Ureter (tissue), 1 donor: ENCODE data around the gene TRAM2. TPM values are rescaled to one million over a fixed set of nuclear protein-coding genes. Genes with fewer than 3 reads are reported as not detected.

Experiments
- DNase-seq: peaks from one replicate; pipeline ENCODE4 v3.0.0-alpha.2; 2020; ENCODE audit warnings: low spot score
- total RNA-seq: library from RNA; stranded (reverse); gene quantifications from one replicate; pipeline ENCODE4 v1.2.4, GENCODE V29; 2023
- donor health status: DM: yes; HTN: yes; CAD: no.

The TRAM2 gene
- total RNA-seq, 1 donor from 2014 or later: 14.1 TPM

- DNase-seq: no peak
These were observed 66.7 kb downstream of the TRAM2 start for GRCh38 chr6:52510213-52510562.

GRCh38 chr6:52509281-52510212 is 67.3 kb downstream of the TRAM2 start:
- DNase-seq: no peak

- no peak for DNase-seq
These were observed 68.6 kb downstream of the TRAM2 start for GRCh38 chr6:52508261-52508739.

- no peak for DNase-seq
These were observed 69.2 kb downstream of the TRAM2 start for GRCh38 chr6:52507557-52508260.

- DNase-seq: no peak
These were observed 70.4 kb downstream of the TRAM2 start for GRCh38 chr6:52506476-52506875.

- no peak for DNase-seq
These were observed 71.0 kb downstream of the TRAM2 start for GRCh38 chr6:52505726-52506409.

GRCh38 chr6:52504782-52505136 is 72.1 kb downstream of the TRAM2 start:
- no peak for DNase-seq

- peak; percentile 91 for DNase-seq
These were observed 72.7 kb downstream of the TRAM2 start for GRCh38 chr6:52503851-52504781.

GRCh38 chr6:52503323-52503747 is 73.5 kb downstream of the TRAM2 start:
- DNase-seq: no peak

GRCh38 chr6:52502306-52503029 is 74.4 kb downstream of the TRAM2 start:
- no peak for DNase-seq

GRCh38 chr6:52500238-52501129 is 76.4 kb downstream of the TRAM2 start:
- no peak for DNase-seq

GRCh38 chr6:52499681-52500236 is 77.1 kb downstream of the TRAM2 start:
- DNase-seq: no peak

- DNase-seq: no peak
These were observed 77.8 kb downstream of the TRAM2 start for GRCh38 chr6:52499026-52499425.

GRCh38 chr6:52498538-52499017 is 78.3 kb downstream of the TRAM2 start:
- DNase-seq: no peak

GRCh38 chr6:52497652-52498408 is 79.0 kb downstream of the TRAM2 start:
- DNase-seq: no peak

- no peak for DNase-seq
These were observed 80.2 kb downstream of the TRAM2 start for GRCh38 chr6:52496631-52497030.

- DNase-seq: no peak
These were observed 80.9 kb downstream of the TRAM2 start for GRCh38 chr6:52495922-52496321.
